Activated CD4-positive, alpha-beta T cell treated with anti-CD3 and anti-CD28 coated beads for 1 hour (primary cell): ENCODE measurements around the gene GLRB.
"Not testable (repeated sequence)": the region's sequence is repeated elsewhere in the genome, so short reads cannot be mapped to it uniquely, and the experiment has no call there.

ENCODE experiments used
- DNase-seq: peaks from one replicate; pipeline ENCODE4 v3.0.0-alpha.2; 2020

Gene GLRB

GRCh38 chr4:157075811-157076577, at the start of gene GLRB:
TSS of gene GLRB (plus strand) at chr4:157076150. CDS start at chr4:157078025, 1,875 bp downstream.
- no peak for DNase-seq

- DNase-seq = no peak
These were observed 40.5 kb upstream of the GLRB start for GRCh38 chr4:157035471-157035870.

GRCh38 chr4:157040405-157040804, 35.5 kb upstream of the GLRB start:
- DNase-seq = no peak

- DNase-seq = no peak
These were observed 32.8 kb upstream of the GLRB start for GRCh38 chr4:157043131-157043530.

- no peak for DNase-seq
These were observed 30.3 kb upstream of the GLRB start for GRCh38 chr4:157045507-157046127.

- DNase-seq = no peak
These were observed 27.7 kb upstream of the GLRB start for GRCh38 chr4:157048248-157048647.

GRCh38 chr4:157050561-157050960, 25.4 kb upstream of the GLRB start:
- no peak for DNase-seq

- no peak for DNase-seq
These were observed 23.4 kb upstream of the GLRB start for GRCh38 chr4:157052429-157053040.

GRCh38 chr4:157057218-157057617, 18.7 kb upstream of the GLRB start:
- no peak for DNase-seq

- not testable (repeated sequence) for DNase-seq
These were observed 17.1 kb upstream of the GLRB start for GRCh38 chr4:157058899-157059298.

GRCh38 chr4:157072002-157072401, 3.9 kb upstream of the GLRB start:
- DNase-seq = no peak

- DNase-seq = no peak
These were observed 549 bp upstream of the GLRB start for GRCh38 chr4:157075401-157075800.

- DNase-seq = no peak
These were observed 613 bp downstream of the GLRB start for GRCh38 chr4:157076578-157076947.

- DNase-seq = no peak
These were observed 3.5 kb downstream of the GLRB start for GRCh38 chr4:157079441-157079840.

GRCh38 chr4:157080605-157081004, 4.7 kb downstream of the GLRB start:
- DNase-seq = no peak

GRCh38 chr4:157095716-157096115, 19.8 kb downstream of the GLRB start:
- DNase-seq = no peak

- no peak for DNase-seq
These were observed 20.5 kb downstream of the GLRB start for GRCh38 chr4:157096439-157096838.

- no peak for DNase-seq
These were observed 23.6 kb downstream of the GLRB start for GRCh38 chr4:157099506-157099905.

- no peak for DNase-seq
These were observed 28.6 kb downstream of the GLRB start for GRCh38 chr4:157104541-157104940.

GRCh38 chr4:157114671-157115070, 38.7 kb downstream of the GLRB start:
- DNase-seq = no peak

- DNase-seq = no peak
These were observed 39.8 kb downstream of the GLRB start for GRCh38 chr4:157115613-157116335.

GRCh38 chr4:157121401-157121800, 45.5 kb downstream of the GLRB start:
- no peak for DNase-seq

GRCh38 chr4:157127571-157127970, 51.6 kb downstream of the GLRB start:
- DNase-seq = no peak

- DNase-seq = no peak
These were observed 52.4 kb downstream of the GLRB start for GRCh38 chr4:157128395-157128794.
